Activated T-cell treated with anti-CD3 and anti-CD28 coated beads, Interleukin-2, amount 50 U/mL, for 4 hours (primary cell): ENCODE measurements around the gene TMF1. TPM values are rescaled to one million over a fixed set of nuclear protein-coding genes. Genes with fewer than 3 reads are reported as not detected.

Experiments
- ATAC-seq, 2 donors: fragments of 200-7000 bp; cut with Tn5 transposase; one replicate each; pipeline ENCODE4 v1.10.0; 2021
- DNase-seq: peaks from one replicate; pipeline ENCODE4 v3.0.0-alpha.2; 2020
- H3K27me3 Mint-ChIP-seq: one replicate; pipeline ENCODE4 v1.8.0; 2021; ENCODE audit warnings: low read depth, mixed read lengths
- H3K36me3 Mint-ChIP-seq: one replicate; pipeline ENCODE4 v1.8.0; 2022; ENCODE audit warnings: mixed read lengths; ENCODE audit not compliant: insufficient read depth
- H3K4me1 Mint-ChIP-seq: one replicate; pipeline ENCODE4 v1.8.0; 2021; ENCODE audit warnings: low read depth, mixed read lengths
- H3K4me3 Mint-ChIP-seq: one replicate; pipeline ENCODE4 v1.8.0; 2021; ENCODE audit warnings: mild to moderate bottlenecking, moderate library complexity, mixed read lengths
- H3K9me3 Mint-ChIP-seq: one replicate; pipeline ENCODE4 v1.8.0; 2021; ENCODE audit warnings: mixed read lengths
- total RNA-seq, 3 donors: library from RNA; stranded (reverse); gene quantifications; one replicate each; pipeline ENCODE4 v1.2.1, GENCODE V29; 2021

The TMF1 gene
- total RNA-seq, 3 donors from 2014 or later: 21.0 to 27.4 (median 23.6) TPM

DNA sequence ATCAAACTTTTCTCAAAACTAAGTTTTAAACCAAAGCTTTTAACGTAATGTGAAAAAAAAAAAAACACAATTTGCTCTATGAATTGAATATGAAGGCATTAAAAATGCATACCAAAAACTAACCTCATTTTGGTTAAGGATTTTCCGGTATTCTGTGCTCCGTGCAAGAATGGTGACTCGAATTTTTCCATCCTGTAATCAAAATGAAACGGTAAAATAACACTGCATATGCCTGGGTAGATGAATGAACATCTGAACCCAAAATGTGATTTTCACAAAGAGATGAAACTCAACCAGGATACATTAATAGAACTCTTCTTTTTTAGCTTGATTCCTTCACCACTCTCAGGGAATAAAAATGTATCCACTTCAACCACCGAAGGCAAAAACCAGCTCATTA, 64.8 kb downstream of the TMF1 start:
- Mint-ChIP-seq H3K4me1 (no peaks in the 10 kb centered on the region), H3K9me3 (no peaks in the 10 kb centered on the region), H3K36me3 (peaks cover 59% of the 10 kb centered on the region), H3K27me3 (no peaks in the 10 kb centered on the region), H3K4me3 (no peak overlapping the region)
- ATAC-seq (no peak), DNase-seq (no peak)

DNA sequence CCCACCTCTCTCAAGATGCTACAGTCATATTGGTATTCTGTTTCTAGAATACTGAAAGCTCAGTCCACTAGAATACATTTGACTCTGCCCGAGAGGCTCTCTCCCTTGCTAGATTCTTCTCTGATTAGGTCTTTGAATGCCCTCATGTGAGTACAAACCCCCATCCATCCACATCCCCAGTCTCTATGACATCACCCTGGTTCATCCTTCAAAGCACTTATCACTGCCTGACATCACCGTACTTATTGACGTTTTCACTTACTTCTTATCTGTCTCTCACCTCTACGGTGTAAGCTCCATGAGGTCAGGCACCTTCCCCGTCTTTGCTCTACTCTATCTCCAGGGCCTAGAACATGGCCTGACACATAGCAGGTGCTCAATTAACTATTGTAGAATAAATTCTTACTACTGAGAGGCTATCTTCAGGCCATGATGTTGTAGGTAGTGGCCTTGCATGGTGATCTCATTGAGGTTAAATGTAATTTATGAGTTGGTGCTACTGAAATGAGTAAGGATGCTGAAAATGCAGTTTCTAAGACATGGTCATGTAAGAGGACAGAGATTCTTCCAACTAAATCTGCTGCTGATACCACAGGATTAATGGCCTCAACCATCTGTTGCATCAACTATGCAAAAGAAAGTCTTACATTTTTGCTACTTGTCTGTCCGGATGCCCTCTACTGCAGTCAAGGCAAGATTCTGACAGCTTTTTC, 65.5 kb downstream of the TMF1 start:
- H3K4me3 Mint-ChIP-seq: no peak overlapping the region
- no peaks in the 10 kb centered on the region for H3K4me1 Mint-ChIP-seq
- ATAC-seq: peak in 1 of 2 donors; percentile 50
- no peaks in the 10 kb centered on the region for H3K9me3 Mint-ChIP-seq
- DNase-seq: no peak
- no peaks in the 10 kb centered on the region for H3K27me3 Mint-ChIP-seq
- H3K36me3 Mint-ChIP-seq: peaks cover 54% of the 10 kb centered on the region

DNA sequence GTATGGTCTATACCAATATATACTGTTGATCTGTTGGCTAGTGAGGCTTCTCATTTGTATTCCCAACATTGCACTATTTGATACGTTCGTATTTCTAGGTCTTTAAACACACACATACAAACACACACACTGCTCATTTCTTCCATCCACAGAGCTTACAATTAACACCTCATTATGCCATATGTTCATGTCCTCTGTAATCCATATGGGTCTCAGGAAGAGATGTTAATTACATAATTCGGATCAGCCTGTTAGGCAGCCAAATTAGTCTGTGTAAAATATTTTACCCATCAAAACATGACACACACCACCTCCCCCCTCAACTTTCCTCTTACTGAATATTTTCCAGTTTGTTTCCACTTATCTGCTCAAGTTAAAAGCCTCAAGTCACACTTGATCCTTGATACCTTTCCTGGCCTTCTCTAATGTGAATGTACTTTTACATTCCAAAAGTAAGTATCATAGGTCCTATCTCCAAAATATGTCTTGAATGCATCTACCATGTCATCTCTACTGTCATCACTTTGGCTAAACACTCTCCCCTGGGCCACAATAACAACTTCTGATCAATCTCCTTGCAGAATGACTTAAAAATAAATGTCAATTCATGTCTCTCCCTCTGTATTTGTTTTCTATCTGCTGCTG, 66.9 kb downstream of the TMF1 start:
- H3K27me3 Mint-ChIP-seq: no peaks in the 10 kb centered on the region
- peaks cover 60% of the 10 kb centered on the region for H3K36me3 Mint-ChIP-seq
- no peaks in the 10 kb centered on the region for H3K4me1 Mint-ChIP-seq
- H3K9me3 Mint-ChIP-seq: no peaks in the 10 kb centered on the region
- H3K4me3 Mint-ChIP-seq: no peak overlapping the region
- no peak for ATAC-seq
- DNase-seq: no peak

DNA sequence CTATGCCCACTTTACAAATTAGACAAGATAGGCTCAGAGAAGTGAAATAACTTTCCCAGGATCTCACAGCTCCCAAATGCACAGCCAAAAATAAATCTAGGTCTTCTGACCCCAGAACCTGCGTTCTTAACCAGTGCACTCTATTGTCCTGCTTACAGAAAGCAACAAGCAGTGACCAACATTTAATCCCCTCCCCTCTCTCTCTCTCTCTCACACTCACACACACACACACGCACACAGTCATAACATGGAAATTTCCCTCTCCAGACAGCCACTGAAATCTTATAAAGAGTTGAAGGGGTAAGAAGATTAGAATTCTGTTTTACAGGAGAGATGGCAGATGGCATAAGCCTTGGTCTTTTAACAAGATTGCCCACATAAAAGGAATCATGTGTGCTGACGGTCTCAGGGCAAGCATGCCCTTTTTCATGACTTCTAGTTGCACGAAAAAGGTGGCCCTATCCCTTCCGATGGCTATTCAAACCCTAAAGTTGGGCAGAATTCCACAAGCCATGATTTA, 68.1 kb downstream of the TMF1 start:
- Mint-ChIP-seq H3K9me3 (no peaks in the 10 kb centered on the region), H3K4me1 (no peaks in the 10 kb centered on the region), H3K36me3 (peaks cover 63% of the 10 kb centered on the region), H3K27me3 (no peaks in the 10 kb centered on the region), H3K4me3 (no peak overlapping the region)
- DNase-seq (no peak), ATAC-seq (no peak)

DNA sequence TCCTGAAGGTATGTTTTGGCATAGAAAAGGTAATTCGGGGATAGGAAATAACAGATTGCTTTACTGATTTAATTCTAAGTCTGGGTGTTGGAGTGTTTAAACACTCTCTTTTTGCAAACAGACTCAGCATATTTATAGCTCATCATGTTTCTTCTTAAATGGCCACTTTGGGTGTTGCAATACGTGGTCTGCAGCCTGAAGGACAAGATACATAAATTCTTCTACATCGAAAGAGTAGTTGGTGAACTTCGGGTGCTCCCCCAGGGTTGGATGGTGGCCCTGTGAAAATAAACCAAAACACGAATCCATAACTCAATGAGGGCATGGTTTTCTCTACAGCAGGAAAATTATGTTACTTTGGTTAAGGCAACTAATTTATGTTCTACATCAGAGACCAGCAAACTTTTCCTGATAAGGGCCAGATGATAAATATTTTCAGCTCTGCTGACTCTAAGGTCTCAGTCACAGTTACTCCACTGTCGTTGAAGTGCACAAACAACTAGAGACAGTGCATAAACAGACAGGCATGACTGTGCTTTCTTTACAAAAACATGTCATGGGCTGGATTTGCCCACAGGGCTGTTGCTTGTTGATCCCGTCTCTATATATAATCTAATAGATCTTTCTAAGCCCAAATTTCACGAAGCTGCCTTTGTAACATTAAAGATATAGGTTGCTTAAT, 74.5 kb downstream of the TMF1 start:
- ATAC-seq (no peak), DNase-seq (no peak)
- Mint-ChIP-seq H3K4me1 (no peaks in the 10 kb centered on the region), H3K4me3 (no peak overlapping the region), H3K9me3 (no peaks in the 10 kb centered on the region), H3K27me3 (no peaks in the 10 kb centered on the region), H3K36me3 (peaks cover 31% of the 10 kb centered on the region)

DNA sequence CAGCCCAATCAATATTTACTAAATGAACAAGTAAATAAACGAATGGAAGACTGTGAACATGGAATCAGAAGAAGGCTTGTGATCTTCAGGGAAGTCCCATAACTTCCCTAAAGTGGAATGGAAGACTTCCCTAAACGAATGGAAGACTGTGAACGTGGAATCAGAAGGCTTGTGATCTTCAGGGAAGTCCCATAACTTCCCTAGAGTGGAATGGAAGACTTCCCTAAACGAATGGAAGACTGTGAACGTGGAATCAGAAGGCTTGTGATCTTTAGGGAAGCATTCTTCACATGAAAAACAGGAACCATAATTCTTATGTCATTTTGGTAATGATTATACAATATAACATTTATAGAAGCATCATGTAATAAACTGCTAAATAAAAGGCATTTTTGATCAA, 77.4 kb downstream of the TMF1 start:
- no peak overlapping the region for H3K4me3 Mint-ChIP-seq
- H3K4me1 Mint-ChIP-seq: no peaks in the 10 kb centered on the region
- DNase-seq (no peak), ATAC-seq (no peak)
- H3K9me3 Mint-ChIP-seq: no peaks in the 10 kb centered on the region
- peaks cover 17% of the 10 kb centered on the region for H3K36me3 Mint-ChIP-seq
- H3K27me3 Mint-ChIP-seq: peaks cover 4% of the 10 kb centered on the region

DNA sequence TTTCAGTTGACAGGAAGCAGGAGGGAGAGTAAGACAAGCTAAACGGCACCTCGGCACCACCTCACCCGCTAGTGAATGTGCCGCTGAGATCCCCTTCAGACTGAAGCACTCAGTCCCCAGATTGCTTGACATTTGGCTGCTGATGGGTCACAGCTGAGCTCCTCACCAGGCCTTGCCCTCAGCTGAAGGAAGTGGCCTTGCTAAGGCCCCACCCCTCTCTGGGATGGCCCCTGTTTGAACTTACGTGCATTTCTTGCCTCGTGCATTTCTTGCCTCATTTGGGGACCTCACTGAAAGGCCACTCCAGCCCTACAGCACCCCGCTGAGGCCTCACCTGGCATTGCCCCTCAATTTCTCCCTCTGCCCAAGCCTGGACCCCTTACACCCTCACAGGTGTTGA, 78.5 kb downstream of the TMF1 start:
- DNase-seq (no peak), ATAC-seq (no peak)
- H3K27me3 Mint-ChIP-seq: peaks cover 4% of the 10 kb centered on the region
- no peaks in the 10 kb centered on the region for H3K4me1 Mint-ChIP-seq
- H3K9me3 Mint-ChIP-seq: no peaks in the 10 kb centered on the region
- peaks cover 13% of the 10 kb centered on the region for H3K36me3 Mint-ChIP-seq
- H3K4me3 Mint-ChIP-seq: no peak overlapping the region

DNA sequence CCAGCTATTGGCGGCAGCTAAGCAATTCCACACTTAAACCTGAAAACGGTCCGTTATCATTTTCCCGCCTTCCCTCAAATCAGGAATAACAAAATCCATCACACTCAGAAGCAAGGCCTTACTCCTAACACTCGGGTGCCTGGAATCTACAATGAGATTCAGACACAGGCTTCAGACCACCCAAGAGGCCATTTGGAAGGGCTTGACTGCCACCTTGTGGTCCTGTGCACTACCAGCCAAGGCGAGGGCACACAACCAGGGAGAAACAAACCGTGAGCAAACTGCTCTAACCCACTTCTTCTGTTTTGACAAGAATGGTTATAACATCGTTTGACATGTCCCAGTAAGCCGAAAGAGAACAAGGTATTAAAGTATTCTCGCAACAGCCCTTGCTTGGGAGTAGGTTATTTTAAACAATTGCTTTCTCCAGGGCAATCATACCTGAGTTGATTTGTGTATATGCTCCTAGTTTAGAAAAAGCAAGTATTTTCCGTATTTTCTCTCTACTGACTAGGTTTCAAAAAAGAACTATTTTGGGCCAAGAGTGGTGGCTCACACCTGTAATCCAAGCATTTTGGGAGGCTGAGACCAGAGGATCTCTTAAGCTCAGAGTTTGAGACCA, 79.7 kb downstream of the TMF1 start:
- ATAC-seq: peak; percentile 61 to 62
- Mint-ChIP-seq H3K4me1 (no peaks in the 10 kb centered on the region), H3K4me3 (no peak overlapping the region), H3K36me3 (peaks cover 4% of the 10 kb centered on the region), H3K9me3 (no peaks in the 10 kb centered on the region), H3K27me3 (peaks cover 4% of the 10 kb centered on the region)
- DNase-seq: peak; percentile 9

Other genes starting within 250 kb of the TMF1 start
- gene TAFA4, start 119.8 kb downstream of the TMF1 start, total RNA-seq: not detected
- gene EOGT, start 38.6 kb downstream of the TMF1 start, total RNA-seq: 10 to 100 TPM; 10.4 to 11.5 (median 10.5) TPM
- gene UBA3, start 28.0 kb upstream of the TMF1 start, total RNA-seq: 10 to 100 TPM; 59.3 to 62.6 (median 61.6) TPM
- gene ARL6IP5, start 32.6 kb upstream of the TMF1 start, total RNA-seq: 10 to 100 TPM; 50.1 to 58.6 (median 58.5) TPM
- not detected for gene LMOD3, start 70.3 kb upstream of the TMF1 start, total RNA-seq